Measurements from ENCODE around the gene HES1.

HES1 gene

GRCh38 chr3:194100856-194101390 is 35.0 kb upstream of the HES1 start:
- Mint-ChIP-seq H3K27ac (no peak overlapping the region), H3K27me3 (ENCODE audit: low read depth) (peaks cover 73% of the 10 kb centered on the region), H3K9me3 (no peaks in the 10 kb centered on the region), H3K4me3 (no peak overlapping the region), H3K36me3 (ENCODE audit: low read depth) (no peaks in the 10 kb centered on the region), H3K4me1 (peaks cover 40% of the 10 kb centered on the region)
- no peak for TF ChIP-seq CTCF (IDR thresholded peaks at IDR 0.05; ENCODE audit: unreplicated experiment in 3 of 3)

GRCh38 chr3:194101592-194102432 is 34.1 kb upstream of the HES1 start:
- no peak overlapping the region for H3K4me3 Mint-ChIP-seq
- H3K27me3 Mint-ChIP-seq (ENCODE audit: low read depth): peaks cover 78% of the 10 kb centered on the region
- H3K4me1 Mint-ChIP-seq: peaks cover 34% of the 10 kb centered on the region
- no peak overlapping the region for H3K27ac Mint-ChIP-seq
- no peak for TF ChIP-seq CTCF (IDR thresholded peaks at IDR 0.05; ENCODE audit: unreplicated experiment in 3 of 3)
- H3K36me3 Mint-ChIP-seq (ENCODE audit: low read depth): no peaks in the 10 kb centered on the region
- no peaks in the 10 kb centered on the region for H3K9me3 Mint-ChIP-seq

GRCh38 chr3:194102436-194102835 is 33.5 kb upstream of the HES1 start:
- Mint-ChIP-seq H3K4me1 (peaks cover 28% of the 10 kb centered on the region), H3K27me3 (ENCODE audit: low read depth) (peaks cover 75% of the 10 kb centered on the region), H3K27ac (no peak overlapping the region), H3K4me3 (no peak overlapping the region), H3K9me3 (no peaks in the 10 kb centered on the region), H3K36me3 (ENCODE audit: low read depth) (no peaks in the 10 kb centered on the region)
- no peak for TF ChIP-seq CTCF (IDR thresholded peaks at IDR 0.05; ENCODE audit: unreplicated experiment in 3 of 3)

GRCh38 chr3:194103505-194103904 is 32.4 kb upstream of the HES1 start:
- Mint-ChIP-seq H3K27me3 (ENCODE audit: low read depth) (peaks cover 74% of the 10 kb centered on the region), H3K4me1 (peaks cover 17% of the 10 kb centered on the region), H3K9me3 (no peaks in the 10 kb centered on the region), H3K27ac (no peak overlapping the region), H3K4me3 (no peak overlapping the region), H3K36me3 (ENCODE audit: low read depth) (no peaks in the 10 kb centered on the region)
- no peak for TF ChIP-seq CTCF (IDR thresholded peaks at IDR 0.05; ENCODE audit: unreplicated experiment in 3 of 3)

- Mint-ChIP-seq H3K36me3 (ENCODE audit: low read depth) (no peaks in the 10 kb centered on the region), H3K9me3 (no peaks in the 10 kb centered on the region), H3K27ac (no peak overlapping the region), H3K27me3 (ENCODE audit: low read depth) (peaks cover 67% of the 10 kb centered on the region), H3K4me1 (peaks cover 11% of the 10 kb centered on the region), H3K4me3 (no peak overlapping the region)
- TF ChIP-seq CTCF (IDR thresholded peaks at IDR 0.05; ENCODE audit: unreplicated experiment in 3 of 3): no peak
These were observed 31.8 kb upstream of the HES1 start for GRCh38 chr3:194103983-194104751.

All from nephron (organoid).